GM19025 (cell line): ENCODE results near the gene COL5A2.

ENCODE experiments used
- ATAC-seq: cut with Tn5 transposase; IDR thresholded peaks from one replicate; pipeline ENCODE4 v1.9.1; 2021; ENCODE audit warnings: mild to moderate bottlenecking, low read depth, moderate library complexity; ENCODE audit not compliant: unreplicated experiment

COL5A2 gene

GRCh38 chr2:189013031-189013430 lies 166.5 kb downstream of the COL5A2 start:
- ATAC-seq: no peak

GRCh38 chr2:189012351-189012750 lies 167.2 kb downstream of the COL5A2 start:
- ATAC-seq: no peak

GRCh38 chr2:189010536-189010935 lies 169.0 kb downstream of the COL5A2 start:
- no peak for ATAC-seq

GRCh38 chr2:189008555-189009262 lies 170.9 kb downstream of the COL5A2 start:
- ATAC-seq: no peak

- no peak for ATAC-seq
Observed at GRCh38 chr2:189002079-189002478, 177.5 kb downstream of the COL5A2 start.

- ATAC-seq: no peak
Observed at GRCh38 chr2:189000221-189000620, 179.3 kb downstream of the COL5A2 start.

- ATAC-seq: no peak
Observed at GRCh38 chr2:188997263-188997662, 182.3 kb downstream of the COL5A2 start.

GRCh38 chr2:188993247-188993646 lies 186.3 kb downstream of the COL5A2 start:
- ATAC-seq: no peak

GRCh38 chr2:188986839-188987238 lies 192.7 kb downstream of the COL5A2 start:
- ATAC-seq: no peak

- no peak for ATAC-seq
Observed at GRCh38 chr2:188984680-188985079, 194.9 kb downstream of the COL5A2 start.

GRCh38 chr2:188984065-188984491 lies 195.5 kb downstream of the COL5A2 start:
- no peak for ATAC-seq

- ATAC-seq: no peak
Observed at GRCh38 chr2:188983427-188984064, 196.0 kb downstream of the COL5A2 start.
